LoVo (cell line): ENCODE results near the gene CPHXL.
A peak's percentile ranks its signal among the peaks of the same experiment; 100 is the strongest.

Experiments
- DNase-seq: peaks from one replicate; pipeline ENCODE4 v3.0.0-alpha.2; 2016; ENCODE audit warnings: low spot score

The CPHXL gene

GRCh38 chr16:75726390-75726789 is at the start of gene CPHXL:
Gene CPHXL (minus strand): TSS chr16:75726490. CDS start chr16:75726442, 48 bp downstream.
- DNase-seq = no peak

DNA sequence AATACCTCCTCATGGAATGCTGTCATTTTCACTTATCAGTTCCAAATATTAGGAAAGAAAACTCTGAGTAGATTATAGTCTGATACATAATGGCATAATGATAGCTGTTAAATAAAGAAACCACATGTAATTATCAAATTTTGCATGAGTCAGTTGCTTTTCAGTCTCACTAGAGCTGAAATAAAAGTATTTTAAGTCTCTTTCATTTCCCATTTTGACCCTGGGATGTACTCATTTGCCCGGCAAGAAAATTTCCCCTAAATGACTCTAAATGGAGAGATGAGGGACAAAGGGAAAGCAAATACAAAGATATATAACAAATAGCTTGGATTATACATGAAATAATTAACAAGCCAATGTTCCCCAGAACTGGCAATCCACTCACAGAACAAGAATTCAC is 47.9 kb upstream of the CPHXL start:
- DNase-seq = no peak

- no peak for DNase-seq
Measured at GRCh38 chr16:75770051-75770450, 43.8 kb upstream of the CPHXL start.

DNA sequence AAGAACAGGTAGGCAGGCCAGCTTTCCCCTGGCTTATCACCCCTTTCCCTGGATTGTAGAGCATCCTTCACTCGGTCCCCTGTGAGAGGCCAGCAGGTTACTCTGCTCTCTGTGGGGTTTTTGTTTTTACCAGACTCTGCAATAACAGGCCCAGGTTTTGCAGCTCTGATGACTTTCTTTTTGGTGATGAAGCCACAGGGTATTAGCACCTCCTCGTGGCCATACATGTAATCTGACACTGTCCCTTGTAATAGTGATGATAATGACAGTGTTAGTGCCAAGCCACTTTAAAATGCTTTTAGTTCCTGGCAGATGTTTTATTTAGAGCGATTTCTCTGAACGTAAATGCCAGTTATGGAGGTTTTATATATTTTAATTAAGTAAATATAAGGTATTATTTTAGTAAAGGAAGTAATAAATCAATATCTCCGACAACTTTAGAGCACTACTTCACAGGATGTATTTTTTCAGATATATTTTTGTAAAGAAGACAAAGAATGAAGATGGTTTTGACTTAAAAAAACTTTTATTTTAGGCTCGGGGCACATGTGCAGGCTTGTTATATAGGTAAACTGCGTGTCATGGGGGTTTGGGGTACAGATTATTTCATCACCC is 38.0 kb upstream of the CPHXL start:
- peak; percentile 70 for DNase-seq

DNA sequence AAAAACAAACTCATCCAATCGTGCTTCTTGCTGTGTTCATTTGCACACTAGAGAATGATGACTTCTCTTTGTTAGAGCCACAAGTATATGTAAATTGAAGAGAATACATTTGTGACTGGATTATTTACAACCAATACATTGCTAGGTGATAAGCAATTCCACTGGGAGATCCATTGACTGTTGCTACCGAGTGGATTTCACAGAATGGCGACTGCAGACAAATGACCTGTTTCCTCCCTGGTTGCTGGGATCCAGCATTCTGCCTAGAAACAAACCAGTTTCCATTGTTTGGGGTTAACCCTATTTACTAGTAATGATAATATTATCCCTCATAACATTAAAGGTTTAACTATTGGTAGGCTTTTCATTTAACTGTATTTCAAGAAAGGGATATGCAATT is 36.9 kb upstream of the CPHXL start:
- no peak for DNase-seq

DNA sequence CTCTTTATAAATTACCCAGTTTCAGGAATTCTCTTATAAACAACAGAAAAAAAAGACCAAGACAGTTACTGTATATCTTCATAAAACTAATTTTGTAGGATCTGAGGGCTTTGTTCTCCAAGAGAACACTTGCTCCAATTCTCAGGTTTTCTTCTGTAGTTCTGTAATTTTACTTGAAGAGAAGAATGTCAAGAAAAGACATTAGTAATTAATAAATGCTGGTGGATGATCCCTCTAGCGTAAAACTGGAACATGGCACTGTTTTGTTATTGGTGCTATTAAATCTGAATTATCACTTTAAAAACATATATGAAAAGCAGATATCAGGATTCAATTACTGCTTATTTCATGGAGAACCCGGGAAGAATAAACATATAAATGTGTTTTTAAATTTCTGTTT is 36.5 kb upstream of the CPHXL start:
- DNase-seq = no peak

- DNase-seq = peak; percentile 9
Measured at GRCh38 chr16:75761108-75761507, 34.8 kb upstream of the CPHXL start.

- DNase-seq = no peak
Measured at GRCh38 chr16:75760018-75760519, 33.8 kb upstream of the CPHXL start.

DNA sequence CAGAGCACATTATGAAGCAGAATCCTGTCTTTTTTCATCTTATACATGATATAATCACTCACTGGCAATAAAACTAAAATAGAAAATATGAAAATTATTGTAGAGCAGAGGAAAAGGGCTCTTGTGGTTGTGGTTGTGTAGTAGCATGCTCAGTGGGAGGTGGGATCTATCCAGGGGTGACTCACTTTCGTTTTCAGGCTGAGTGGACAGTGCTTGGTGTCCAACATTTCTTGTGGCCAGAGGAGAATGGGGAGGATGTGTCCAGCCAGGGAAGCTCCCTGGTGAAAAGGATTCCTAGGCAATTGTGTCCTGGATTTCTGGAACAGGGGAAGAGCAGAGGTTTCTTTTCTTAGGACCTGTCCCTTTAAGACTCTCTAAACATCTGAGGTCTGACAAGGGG is 31.9 kb upstream of the CPHXL start:
- no peak for DNase-seq

DNA sequence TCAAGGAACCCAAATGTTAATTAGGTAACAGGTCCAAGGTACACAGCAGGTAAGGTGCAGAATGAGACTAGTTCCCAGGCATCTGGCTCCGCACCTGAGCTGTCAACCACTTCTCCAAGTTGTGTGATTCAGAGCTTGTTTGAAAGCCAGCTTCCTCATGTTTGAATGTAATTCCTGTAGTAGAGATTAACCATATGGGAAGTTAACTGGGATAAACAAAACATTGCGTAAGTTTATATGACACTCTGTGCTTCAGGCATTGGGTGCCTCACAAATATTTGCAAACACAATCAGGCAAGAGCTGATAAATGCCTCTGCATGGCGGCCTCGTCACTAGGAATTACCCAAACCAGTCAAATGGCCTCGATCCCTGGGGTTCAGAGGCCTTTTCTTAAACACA is 27.9 kb upstream of the CPHXL start:
- DNase-seq = peak; percentile 38

DNA sequence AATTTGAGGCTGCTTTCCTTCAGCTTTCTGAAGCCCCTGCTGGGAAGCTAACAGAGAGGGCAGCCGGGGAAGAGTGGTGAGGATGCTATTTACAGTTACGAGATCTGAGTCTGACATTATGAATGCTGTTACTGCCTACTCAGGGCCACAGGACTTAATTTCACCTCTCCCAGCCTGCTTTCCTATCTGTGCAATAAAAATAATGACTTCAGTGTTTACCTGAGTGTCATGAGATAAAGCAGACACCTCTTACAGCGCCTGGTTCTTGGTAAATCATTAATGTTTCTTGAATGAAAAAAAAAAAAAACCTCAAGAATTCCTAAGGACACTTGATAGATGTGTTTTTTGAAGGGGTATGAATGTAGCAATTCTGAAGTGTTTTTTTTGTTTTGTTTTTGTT is 24.2 kb upstream of the CPHXL start:
- DNase-seq = peak; percentile 34

- DNase-seq = no peak
Measured at GRCh38 chr16:75746359-75746758, 20.1 kb upstream of the CPHXL start.

- no peak for DNase-seq
Measured at GRCh38 chr16:75745823-75746222, 19.5 kb upstream of the CPHXL start.

DNA sequence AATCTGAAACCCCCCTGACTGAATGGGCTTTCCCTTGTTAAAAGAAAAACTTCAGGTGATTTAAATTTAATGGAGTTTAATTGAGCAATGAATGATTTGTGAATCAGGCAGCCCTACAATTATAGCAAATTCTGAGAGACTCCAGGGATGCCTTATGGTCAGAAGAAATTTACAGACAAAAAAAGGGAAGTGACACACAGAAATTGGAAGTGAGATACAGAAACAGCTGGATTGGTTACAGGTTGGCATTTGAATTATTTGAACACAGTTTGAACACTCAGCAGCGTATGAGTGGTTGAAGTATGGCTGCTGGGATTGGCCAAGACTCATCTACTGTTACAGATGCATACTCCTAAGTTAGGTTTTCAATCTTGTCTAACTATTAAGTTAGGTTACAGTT is 19.0 kb upstream of the CPHXL start:
- DNase-seq = no peak

DNA sequence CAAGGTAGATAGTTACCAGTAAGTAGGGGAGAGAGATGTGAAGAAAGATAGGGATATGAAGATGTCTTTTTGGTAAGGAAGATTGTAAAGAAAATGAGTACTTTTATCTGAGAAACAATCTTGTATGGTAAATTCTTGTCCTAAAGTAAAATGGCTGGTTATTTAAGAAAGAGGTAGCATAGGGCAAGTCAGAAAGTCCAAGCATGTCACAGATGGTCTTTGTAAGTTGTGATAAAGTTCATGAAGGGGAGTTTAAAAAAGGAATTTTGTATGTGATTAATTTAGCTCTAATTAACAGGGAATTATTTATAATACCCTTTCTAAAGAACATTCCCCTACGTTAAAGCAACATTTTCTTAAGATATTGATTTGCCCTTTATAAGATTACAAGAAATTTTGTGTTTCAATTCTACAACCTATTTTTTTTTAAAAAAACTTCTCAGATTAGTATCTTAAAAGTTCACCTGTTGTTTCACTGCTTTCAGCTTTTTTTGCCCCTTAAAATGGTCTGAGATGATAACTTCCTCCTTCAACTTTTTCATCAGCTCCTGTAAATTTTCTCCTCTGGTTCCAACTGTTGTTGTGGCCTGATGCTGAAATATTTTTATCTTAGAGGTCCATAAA is 16.2 kb upstream of the CPHXL start:
- DNase-seq = no peak

DNA sequence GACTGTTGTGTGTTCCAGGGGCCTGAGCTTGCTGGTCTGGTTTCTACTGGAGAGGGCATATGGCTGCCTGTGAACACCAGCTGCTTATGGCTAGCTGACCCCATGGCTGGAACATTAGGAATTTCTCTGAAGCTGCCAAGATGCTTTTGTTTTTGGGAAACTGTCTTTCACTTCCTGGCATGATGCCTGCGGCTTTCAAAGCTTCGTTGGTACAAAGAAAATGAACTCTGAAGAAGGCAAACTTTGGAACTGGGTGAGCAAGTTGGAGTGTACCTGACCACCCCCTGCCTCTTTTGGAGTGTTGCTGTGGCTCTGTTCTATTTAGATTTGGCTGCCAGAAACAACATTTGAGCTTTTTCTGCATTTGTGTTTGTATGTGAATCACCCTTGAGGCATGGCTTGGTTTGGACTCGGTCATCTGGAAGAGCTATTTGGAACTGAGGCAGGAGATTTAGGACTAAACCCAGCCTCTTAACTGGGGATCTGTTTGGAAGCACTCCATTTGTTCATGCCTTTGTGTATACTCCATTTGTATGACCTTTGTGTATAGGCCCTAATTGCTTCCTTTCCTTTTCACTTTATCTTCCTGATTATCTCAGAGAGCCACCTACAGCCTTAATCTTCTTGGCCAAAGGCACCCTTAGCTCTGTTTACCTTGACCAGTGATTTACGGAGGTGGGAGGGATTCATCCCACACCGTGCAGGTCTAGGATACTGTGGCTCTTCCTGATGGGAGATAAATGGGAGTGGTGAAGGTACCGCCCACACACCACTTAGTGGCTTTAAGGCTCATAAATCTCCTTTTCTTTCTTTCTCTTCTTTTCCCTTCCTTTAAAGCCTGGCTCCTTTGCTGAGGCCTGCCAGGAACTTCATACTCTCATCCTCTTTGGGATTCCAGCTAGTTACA is 7.3 kb upstream of the CPHXL start:
- no peak for DNase-seq

- DNase-seq = no peak
Measured at GRCh38 chr16:75732871-75733270, 6.6 kb upstream of the CPHXL start.

DNA sequence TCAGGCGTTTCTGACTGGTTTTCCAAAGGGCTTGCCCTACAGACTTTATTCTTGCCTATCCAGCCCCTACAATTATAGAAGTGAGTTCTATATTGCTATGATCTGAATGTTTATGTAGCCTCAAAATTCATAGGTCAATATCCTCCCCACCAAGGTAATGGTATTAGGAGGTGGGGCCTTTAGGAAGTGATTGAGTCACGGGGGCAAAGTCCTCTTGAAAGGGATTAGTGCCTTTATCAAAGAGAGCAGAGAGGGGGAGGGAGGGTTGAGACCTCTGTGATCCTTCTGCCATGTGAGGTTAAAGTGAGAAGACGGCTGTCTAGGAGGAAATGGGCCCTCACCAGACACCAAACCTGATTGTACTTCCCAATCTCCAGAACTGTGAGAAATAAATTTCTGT is 931 bp upstream of the CPHXL start:
- peak; percentile 50 for DNase-seq

DNA sequence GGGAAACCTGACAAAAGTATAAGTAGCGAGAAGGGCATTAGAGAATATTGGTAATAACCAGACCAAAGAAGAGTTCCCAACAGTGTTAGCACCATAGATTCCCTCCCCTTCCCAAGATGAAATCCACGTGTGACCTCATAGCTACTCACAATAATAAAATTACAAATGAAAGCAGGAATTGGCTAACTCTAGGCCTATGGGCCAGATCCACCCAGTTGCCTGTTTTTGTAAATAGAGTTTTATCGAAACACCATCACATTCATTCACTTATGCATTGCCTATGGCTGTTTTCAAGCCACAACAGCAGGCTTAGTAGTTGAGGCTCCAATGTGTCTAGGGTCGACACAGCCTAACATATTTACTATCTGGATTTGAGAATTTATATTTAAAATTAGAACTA is 7.8 kb downstream of the CPHXL start:
- no peak for DNase-seq

DNA sequence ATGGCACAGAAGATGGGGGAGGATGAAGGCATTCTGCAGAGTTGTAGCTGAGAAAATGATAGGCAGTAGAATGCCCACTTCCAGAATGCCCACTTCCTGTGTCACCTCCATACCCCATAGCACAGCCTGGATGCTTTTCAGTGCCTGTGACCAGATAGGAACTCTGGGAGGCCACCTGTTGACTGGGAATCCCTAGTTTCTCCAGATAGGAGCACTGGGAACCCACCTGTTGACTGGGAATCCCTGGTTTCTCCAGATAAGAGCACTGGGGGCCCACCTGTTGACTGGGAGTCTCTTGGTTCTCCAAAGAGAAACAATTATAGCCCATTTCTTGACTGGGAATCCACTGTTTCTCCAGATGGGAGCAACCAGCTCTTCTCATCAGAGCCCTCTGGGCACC is 11.6 kb downstream of the CPHXL start:
- DNase-seq = no peak

GRCh38 chr16:75710344-75710743 is 15.9 kb downstream of the CPHXL start:
- no peak for DNase-seq

DNA sequence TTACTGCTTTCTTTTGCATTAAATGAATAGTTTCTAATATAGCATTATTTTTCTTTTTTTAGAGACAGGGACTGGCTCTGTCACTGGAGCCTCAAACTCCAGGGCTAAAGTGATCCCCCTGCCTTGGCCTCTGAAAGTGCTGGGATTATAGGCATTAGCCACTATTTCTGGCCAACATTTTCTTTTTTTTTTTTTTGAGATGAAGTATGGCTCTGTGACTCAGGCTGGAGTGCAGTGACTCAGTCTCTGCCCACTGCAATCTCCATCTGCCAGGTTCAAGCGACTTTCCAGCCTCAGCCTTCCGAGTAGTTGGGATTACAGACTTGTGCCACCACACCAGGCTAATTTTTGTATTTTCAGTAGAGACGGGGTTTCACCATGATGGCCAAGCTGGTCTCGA is 23.0 kb downstream of the CPHXL start:
- no peak for DNase-seq

DNA sequence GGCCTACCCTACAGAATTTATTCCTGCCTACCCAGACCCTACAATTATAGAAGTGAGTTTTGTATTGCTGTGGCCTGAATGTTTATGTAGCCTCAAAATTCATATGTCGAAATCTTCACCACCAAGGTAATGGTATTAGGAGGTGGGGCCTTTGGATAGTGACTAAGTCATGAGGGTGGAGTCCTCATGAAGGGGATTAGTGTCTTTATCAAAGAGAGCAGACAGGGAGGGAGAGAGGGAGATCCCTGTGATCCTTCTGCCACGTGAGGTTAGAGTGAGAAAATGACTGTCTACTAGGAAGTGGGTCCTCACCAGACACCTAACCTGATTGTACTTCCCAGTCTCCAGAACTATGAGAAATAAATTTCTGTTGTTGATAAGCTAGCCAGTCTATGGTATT is 24.0 kb downstream of the CPHXL start:
- no peak for DNase-seq
